ENCODE results near the gene LMNB1.

DNA sequence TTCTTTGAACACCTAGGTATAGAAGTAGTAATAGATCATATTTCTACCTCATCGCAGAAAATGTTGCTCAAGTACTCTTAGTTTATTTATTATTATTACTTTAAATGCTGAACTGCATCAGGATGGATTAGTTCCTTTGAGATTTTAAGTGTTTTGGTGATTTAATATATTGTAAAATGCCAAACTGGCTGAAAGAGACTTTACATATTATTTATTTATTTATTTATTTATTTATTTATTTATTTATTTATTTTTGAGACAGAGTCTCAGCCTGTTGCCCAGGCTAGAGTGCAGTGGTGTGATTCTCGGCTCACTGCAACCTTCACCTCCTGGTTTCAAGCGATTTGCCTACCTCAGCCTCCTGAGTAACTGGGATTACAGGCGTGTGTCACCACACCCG is 42.3 kb downstream of the LMNB1 start:
- TF ChIP-seq, protein P1, sequence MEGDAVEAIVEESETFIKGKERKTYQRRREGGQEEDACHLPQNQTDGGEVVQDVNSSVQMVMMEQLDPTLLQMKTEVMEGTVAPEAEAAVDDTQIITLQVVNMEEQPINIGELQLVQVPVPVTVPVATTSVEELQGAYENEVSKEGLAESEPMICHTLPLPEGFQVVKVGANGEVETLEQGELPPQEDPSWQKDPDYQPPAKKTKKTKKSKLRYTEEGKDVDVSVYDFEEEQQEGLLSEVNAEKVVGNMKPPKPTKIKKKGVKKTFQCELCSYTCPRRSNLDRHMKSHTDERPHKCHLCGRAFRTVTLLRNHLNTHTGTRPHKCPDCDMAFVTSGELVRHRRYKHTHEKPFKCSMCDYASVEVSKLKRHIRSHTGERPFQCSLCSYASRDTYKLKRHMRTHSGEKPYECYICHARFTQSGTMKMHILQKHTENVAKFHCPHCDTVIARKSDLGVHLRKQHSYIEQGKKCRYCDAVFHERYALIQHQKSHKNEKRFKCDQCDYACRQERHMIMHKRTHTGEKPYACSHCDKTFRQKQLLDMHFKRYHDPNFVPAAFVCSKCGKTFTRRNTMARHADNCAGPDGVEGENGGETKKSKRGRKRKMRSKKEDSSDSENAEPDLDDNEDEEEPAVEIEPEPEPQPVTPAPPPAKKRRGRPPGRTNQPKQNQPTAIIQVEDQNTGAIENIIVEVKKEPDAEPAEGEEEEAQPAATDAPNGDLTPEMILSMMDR (IDR thresholded peaks at IDR 0.05) = no peak
- no peak for TF ChIP-seq POLR2A (IDR thresholded peaks at IDR 0.05)
